HG03196 (cell line): ENCODE measurements around the gene GALNT13.

ENCODE experiments used
- ATAC-seq: cut with Tn5 transposase; IDR thresholded peaks from one replicate; pipeline ENCODE4 v1.9.1; 2021; ENCODE audit not compliant: unreplicated experiment

GALNT13 gene

GRCh38 chr2:154203902-154204301 lies 332.2 kb downstream of the GALNT13 start:
- ATAC-seq = no peak

DNA sequence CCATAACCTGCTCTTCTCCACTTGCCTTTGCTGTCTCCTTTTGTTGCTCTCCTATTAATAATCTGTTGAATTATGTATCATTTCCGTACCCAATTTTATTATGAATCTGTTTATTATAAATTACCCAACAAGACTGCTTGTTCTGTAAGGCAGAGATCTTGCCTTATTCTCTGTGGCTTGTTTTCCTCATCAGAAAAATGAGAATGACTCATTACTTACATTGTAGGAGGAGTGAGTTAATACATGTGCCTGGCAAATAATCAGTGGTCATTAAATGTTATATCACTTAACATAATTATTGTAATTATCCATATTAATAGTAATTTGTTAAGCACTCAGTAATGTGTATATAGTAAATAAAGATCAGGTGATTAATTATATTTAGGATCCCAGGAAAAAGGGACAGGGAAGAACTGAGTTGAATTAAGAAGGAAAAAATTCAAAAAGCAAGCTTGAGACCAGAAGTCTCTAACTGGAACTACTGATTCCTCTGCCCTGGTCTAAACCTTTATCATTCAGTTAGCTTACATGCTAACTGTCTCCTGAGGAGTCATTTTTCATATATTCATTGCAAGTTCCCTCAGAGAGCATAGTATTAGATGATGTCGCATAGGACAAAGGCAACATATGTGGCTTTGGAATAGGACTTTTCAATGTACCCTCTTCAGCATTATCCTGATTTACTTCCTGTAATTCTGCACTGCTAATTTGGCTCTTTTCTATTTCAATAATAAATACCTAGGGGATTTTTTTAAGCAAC lies 335.7 kb downstream of the GALNT13 start:
- ATAC-seq = no peak

- ATAC-seq = no peak
These were observed 352.0 kb downstream of the GALNT13 start for GRCh38 chr2:154223726-154224125.

DNA sequence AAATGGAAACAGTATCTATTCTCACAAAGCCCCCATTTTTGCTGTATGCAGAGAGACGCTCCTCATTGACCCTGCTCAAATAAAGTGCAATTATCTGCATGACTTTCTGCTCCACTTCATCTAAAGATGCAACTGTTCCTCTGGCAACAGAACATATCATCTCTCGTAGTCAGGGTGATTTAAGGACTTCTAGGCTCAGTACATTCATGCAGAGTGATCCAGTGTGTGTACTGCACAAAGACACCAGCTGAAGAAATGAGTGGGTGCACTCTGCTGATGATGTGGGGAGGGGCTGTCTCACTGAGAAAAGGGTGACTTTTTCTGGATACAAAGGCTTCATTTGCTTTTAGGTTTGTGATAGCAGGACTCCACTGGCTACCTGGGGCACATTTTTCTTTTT lies 355.2 kb downstream of the GALNT13 start:
- no peak for ATAC-seq

DNA sequence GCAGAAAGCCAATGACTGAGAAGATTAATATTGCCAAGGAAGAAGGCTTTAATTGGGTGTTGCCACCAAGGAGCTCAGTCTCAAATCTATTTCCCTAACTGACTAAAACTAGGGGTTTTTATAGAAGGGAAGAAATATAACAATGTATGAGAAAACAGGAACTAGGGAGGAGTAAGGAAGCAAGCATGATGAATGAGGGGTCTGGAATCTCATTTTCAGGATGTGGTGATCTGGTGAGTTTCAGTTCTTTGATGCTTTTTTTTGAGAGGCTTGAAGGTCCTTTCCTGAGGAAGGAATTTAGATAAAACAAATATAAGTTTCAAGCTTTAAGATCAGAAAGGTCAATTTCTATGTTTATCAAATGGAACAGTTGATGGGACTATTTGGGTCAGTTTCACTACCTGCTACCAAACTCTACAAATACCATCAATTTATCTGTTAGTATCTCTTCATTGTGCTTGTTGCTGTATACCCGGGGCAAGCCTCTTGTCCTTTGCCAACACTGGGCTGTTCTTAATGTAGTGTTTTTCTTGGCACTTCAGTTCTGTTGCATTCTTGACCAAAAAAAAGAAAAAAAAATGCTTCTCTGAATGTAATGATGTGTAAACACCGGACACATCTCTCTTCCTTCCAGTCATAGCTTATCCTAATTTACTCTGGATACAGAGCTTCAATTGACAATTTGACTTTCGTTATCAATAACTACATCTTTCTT lies 357.0 kb downstream of the GALNT13 start:
- ATAC-seq = no peak

DNA sequence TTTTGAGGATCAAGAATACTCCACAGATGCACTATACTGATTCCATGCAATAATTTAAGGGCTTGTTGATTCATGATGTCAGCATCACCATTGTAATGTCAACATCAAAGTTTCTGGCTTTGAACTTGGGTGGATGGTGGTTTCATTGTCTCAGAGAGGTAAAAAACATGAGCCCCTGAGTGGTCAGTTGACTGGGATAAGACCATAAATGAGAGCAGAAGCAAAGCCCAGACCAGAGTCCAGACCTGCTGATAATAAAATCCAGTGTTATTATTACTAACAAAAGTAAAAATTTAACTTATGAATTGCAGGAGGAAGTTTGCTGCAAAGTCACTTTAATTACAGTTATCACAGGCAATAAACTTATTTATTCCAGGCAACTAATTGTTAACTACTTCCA lies 358.2 kb downstream of the GALNT13 start:
- no peak for ATAC-seq

GRCh38 chr2:154231021-154231420 lies 359.3 kb downstream of the GALNT13 start:
- no peak for ATAC-seq

DNA sequence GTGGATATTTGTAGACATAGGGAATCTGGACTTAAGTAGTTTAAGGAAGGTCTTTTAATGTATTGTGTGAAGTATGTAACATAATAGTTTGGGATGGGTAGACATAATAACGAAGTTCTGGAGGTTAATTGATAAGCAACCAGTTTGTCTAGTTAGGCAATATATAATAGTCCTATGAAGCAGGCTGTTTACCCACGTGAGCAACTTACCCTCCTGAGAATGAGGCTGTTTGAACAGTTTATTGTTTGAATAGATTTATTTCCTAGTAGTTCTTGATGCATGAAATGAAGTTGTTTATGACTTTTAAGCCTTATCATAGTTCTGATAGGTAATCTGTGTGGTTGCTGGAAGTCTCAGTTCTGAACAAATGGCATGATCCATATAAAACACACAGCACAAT lies 361.5 kb downstream of the GALNT13 start:
- no peak for ATAC-seq

- ATAC-seq = no peak
These were observed 366.5 kb downstream of the GALNT13 start for GRCh38 chr2:154238252-154238651.

DNA sequence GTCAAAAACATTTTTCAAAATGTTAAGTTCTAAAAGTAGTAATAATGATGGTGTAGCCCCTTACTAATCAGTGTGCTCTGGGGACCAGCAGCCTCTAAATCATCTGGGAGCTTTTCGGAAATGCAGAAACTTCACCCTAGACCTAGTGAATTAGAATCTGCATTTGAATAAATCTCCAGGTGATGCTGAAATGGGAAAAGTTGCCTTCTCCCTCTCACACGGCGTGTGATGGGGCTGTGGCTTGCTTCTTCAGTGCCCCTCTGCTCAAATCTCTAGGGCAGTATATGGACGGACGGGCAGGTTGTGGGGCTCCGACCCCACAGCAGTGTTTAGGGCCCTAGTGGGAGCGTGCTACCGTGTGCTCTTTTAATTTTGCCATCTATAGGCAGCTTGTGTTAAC lies 368.6 kb downstream of the GALNT13 start:
- ATAC-seq = no peak

GRCh38 chr2:154240921-154241379 lies 369.2 kb downstream of the GALNT13 start:
- no peak for ATAC-seq

- no peak for ATAC-seq
These were observed 371.0 kb downstream of the GALNT13 start for GRCh38 chr2:154242687-154243086.

DNA sequence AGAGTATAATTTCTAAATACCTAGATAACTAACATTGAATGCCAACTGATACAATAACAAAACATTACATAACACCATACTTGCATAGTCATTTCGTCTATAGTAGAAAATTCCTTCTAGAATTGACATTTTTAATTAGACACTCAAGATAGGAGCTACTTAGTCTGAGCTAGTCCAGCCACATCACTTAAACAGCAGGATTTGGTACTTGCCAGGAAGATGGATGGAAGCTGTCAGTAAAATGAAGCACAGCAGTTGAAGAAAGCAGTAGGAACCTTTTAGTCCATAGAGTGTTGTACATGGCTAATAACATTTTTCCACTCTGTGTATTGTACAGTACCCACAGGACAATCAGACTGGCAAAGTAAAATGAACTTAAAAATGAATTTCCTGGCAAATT lies 372.0 kb downstream of the GALNT13 start:
- no peak for ATAC-seq

DNA sequence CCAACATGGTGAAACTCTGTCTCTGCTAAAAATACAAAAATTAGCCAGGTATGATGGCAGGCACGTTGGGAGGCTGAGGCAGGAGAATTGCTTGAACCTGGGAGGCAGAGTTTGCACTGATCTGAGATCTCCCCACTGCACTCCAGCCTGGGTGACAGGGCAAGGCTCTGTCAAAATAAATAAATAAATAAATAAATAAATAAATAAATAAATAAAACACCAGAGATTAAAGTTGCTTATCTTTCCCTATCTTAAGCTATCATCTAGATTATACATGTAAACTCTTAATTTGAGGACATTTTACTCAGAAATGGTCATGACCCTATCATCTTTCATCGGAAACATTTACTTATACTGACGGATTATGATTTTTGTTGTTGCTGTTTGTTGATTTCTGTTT lies 373.2 kb downstream of the GALNT13 start:
- ATAC-seq = no peak

DNA sequence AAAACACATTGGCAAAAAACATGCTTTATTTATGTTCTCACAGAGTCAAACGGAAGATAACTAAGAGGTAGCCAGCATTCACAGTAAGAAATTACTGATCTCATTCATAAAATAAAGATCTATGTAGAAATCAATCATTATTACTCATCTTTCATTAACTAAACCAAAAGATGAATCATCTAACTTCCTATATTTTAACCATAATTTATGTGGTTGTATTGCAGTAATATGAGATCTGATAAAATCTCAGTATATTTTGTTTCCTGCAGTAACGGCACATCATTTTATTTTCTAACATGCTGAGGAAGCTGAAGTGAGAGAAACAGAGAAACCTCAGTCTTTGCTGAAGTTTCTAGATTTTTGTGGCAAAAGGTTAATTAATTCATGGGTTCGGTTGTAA lies 375.8 kb downstream of the GALNT13 start:
- no peak for ATAC-seq

DNA sequence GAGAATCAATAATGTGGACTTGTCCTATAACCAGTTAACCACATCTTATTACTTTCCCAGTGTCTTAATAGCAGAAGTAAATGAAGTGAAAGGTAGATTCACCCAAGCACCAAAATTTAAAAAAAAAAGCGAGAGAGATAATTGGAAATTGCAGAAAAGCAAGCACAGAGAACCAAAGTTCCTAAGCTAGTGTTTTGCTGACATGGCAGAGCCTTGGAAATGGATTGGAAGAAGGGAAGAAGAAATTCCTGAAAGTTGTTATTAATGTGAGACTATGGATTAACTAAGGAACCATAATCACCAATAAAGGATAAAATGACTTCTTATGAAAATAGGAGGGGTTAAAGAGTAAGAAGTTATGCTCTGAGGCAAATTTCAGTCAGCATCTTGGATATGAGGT lies 384.4 kb downstream of the GALNT13 start:
- no peak for ATAC-seq

- ATAC-seq = no peak
These were observed 387.3 kb downstream of the GALNT13 start for GRCh38 chr2:154259030-154259429.

GRCh38 chr2:154261473-154262027 lies 389.8 kb downstream of the GALNT13 start:
- no peak for ATAC-seq

GRCh38 chr2:154263206-154263605 lies 391.5 kb downstream of the GALNT13 start:
- no peak for ATAC-seq

DNA sequence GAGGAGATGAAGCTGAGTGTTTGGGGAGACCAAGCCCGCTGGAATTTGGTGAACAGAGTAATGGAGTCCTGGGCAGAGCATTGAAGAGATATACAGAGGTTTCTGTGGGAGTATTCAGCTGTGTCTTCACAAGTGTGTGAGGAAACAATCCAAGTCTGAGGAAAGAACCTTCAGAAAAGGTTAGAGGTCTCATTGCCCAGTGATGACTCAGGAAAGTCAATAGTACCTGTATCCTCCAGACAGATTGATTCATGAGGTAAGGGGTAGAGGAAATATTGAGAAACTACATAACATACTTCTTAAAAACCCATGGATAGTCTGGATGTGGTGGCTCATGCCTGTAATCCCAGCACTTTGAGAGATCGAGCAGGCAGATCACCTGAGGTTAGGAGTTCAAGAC lies 392.3 kb downstream of the GALNT13 start:
- no peak for ATAC-seq

DNA sequence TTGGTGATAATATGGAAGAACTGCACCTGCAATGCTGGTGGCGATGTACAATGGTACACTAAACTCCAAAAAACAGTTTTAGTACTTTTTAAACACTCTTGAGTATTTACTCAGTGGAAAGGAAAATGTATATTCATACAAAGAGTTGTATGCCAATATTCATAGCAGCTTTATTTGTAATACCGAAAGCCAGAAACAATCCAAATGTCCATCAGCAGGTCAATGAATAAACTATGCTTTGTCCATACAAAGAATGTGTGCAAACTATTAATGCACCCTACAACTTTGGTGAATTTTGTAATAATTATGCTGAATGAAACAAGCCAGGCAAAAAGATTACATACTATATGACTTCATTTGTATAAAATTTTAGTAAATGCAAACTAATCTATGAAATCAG lies 396.3 kb downstream of the GALNT13 start:
- no peak for ATAC-seq

DNA sequence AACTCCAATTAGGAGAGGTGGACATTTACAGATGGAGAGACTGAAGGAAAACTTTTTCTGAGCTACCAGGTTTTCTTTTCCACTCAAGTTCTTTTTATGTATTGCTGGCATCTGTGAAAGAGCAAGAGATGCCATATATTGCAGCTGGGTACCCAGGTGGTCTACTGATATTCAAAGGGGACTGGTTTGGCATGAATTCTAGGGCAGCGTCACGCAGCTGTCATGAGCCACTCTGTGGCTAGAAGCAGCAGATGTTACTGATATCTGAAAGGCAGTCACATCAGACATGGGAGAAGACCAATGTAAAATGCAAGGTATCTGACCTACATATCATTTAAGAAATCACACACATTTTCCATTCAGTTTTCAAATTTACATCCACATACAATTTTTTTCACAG lies 408.8 kb downstream of the GALNT13 start:
- ATAC-seq = no peak
